Activated naive CD8-positive, alpha-beta T cell treated with anti-CD3 and anti-CD28 coated beads for 36 hours (primary cell): Measurements from ENCODE around the gene CHDH. TPM values are rescaled to one million over a fixed set of nuclear protein-coding genes. Genes with fewer than 3 reads are reported as not detected.

ENCODE experiments used
- DNase-seq: peaks from one replicate; pipeline ENCODE4 v3.0.0; 2021
- H3K27ac Mint-ChIP-seq: one replicate; pipeline ENCODE4 v1.8.0; 2022; ENCODE audit warnings: mild to moderate bottlenecking, moderate library complexity, mixed read lengths
- H3K27me3 Mint-ChIP-seq: one replicate; pipeline ENCODE4 v1.8.0; 2022; ENCODE audit warnings: mild to moderate bottlenecking, mixed read lengths
- H3K36me3 Mint-ChIP-seq: one replicate; pipeline ENCODE4 v1.8.0; 2021; ENCODE audit warnings: mild to moderate bottlenecking, mixed read lengths
- H3K4me1 Mint-ChIP-seq: one replicate; pipeline ENCODE4 v1.8.0; 2021; ENCODE audit warnings: mixed read lengths
- H3K4me3 Mint-ChIP-seq: one replicate; pipeline ENCODE4 v1.8.0; 2022; ENCODE audit warnings: mild to moderate bottlenecking, moderate library complexity, mixed read lengths
- H3K9me3 Mint-ChIP-seq: one replicate; pipeline ENCODE4 v1.8.0; 2022; ENCODE audit warnings: mixed read lengths
- total RNA-seq, 2 experiments: library from RNA; stranded (reverse); gene quantifications; one replicate each; pipeline ENCODE4 v1.2.3, GENCODE V29; 2021

Gene CHDH, protein sequence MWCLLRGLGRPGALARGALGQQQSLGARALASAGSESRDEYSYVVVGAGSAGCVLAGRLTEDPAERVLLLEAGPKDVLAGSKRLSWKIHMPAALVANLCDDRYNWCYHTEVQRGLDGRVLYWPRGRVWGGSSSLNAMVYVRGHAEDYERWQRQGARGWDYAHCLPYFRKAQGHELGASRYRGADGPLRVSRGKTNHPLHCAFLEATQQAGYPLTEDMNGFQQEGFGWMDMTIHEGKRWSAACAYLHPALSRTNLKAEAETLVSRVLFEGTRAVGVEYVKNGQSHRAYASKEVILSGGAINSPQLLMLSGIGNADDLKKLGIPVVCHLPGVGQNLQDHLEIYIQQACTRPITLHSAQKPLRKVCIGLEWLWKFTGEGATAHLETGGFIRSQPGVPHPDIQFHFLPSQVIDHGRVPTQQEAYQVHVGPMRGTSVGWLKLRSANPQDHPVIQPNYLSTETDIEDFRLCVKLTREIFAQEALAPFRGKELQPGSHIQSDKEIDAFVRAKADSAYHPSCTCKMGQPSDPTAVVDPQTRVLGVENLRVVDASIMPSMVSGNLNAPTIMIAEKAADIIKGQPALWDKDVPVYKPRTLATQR
- under 1 TPM; 0.08 to 0.10 TPM for total RNA-seq

DNA sequence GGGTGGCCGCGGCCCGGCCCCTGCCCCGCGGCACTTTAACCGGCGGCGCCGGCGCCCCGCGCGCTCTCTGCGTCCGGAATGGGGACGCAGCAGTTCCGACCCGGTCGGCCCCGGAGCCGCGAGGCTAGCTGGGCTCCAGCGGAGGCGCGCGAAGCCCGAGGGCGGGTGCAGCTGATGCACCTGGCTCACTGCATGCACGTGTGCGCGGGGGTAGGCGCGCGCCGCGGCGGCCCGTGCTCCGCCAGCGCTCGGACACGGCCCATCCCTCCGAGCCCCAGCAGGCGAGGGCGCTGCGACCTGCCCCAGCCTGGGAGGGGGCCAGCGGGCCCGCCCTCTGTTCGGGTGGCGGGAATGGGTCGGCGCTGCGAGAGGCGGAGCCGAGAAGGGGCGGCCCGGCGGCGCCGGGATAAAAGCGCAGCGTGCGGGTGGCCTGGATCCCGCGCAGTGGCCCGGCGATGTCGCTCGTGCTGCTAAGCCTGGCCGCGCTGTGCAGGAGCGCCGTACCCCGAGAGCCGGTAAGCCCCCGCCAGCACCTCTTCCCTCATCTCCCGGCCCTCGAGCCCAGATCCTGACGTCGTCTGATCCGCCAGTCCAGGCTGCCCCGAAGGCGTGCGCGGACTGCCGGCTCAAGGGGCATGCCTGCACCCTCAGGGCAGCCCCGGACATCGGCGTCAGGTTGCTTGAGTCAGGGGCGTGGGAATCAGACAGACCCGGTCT, at the start of gene CHDH, which contains the start of gene IL17RB:
TSS of gene CHDH (minus strand) at position 286 of the 717 bp plus-strand sequence. CDS start 22,411 bp downstream, outside the sequence.
TSS of gene IL17RB (plus strand) at position 435 of the 717 bp plus-strand sequence. CDS start at position 456, 21 bp downstream.
- H3K27me3 Mint-ChIP-seq: peaks cover 58% of the 10 kb centered on the region
- DNase-seq: peak; percentile 28
- no peaks in the 10 kb centered on the region for H3K9me3 Mint-ChIP-seq
- H3K36me3 Mint-ChIP-seq: no peaks in the 10 kb centered on the region
- peak within 1 kb of the TSS; percentile 57 for H3K4me3 Mint-ChIP-seq
- H3K27ac Mint-ChIP-seq: no peak within 1 kb of the TSS
- H3K4me1 Mint-ChIP-seq: no peaks in the 10 kb centered on the region

DNA sequence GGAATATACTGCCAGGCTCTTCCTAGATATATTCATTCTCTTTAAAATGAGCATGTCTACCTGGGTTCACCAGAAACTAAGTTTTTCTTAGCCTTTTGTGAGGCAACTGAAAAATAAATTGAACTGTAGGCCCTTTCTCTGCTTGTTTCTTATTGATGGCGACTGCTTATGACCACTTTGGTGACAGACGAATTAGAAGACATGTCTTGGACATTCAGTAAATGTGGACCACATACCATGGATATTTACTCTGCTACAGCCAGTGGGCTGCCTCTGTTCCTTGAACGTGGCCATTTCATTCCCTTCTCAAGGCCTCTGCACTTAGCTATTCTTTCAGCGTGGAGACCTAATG, 46.0 kb upstream of the CHDH start:
- H3K27ac Mint-ChIP-seq: peak overlapping the region; percentile 97
- H3K4me3 Mint-ChIP-seq: peak overlapping the region; percentile 91
- H3K4me1 Mint-ChIP-seq: peaks cover 35% of the 10 kb centered on the region
- no peak for DNase-seq
- peaks cover 11% of the 10 kb centered on the region for H3K27me3 Mint-ChIP-seq
- peaks cover 42% of the 10 kb centered on the region for H3K36me3 Mint-ChIP-seq
- H3K9me3 Mint-ChIP-seq: peaks cover 5% of the 10 kb centered on the region

DNA sequence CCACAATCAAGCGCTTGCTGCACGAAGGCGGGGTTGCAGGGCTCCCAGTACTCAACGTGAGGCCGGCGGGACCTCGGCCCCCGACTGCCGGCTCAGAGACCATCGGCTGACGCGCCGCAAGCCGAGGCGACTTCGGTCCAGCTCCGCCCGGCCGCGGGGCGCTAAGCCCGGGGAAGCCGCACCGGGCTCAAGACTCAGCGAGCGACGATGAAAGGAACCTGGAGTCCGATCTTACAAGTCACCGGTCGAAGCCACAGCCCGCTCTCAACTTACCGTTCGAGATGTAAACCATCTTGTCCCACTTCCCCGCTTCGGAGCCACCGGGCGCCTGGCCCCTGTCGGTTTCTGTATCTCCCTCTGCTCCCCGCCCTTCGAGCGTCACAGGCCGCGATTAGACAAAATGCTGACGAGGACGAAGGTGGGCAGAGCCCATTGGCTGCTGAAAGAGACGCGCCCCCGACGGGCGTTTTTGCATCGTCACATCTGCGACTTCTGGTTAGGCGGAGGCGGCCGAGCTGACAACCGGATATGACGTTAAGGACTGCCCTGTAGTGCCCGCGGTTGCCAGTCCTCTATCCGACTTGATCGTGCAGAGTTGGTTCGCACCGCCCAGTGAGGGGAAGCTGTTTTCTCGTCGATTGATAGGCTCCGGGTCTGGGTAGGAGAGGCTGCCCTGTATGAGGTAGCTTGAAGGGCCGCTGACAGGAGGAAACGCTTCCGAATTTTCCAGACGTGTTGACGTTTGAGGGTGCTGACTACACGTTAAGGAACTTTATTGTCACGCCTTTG, 45.5 kb upstream of the CHDH start, which contains the start of gene SELENOK:
TSS of gene SELENOK (minus strand) at position 363 of the 789 bp plus-strand sequence.
- H3K4me1 Mint-ChIP-seq: peaks cover 41% of the 10 kb centered on the region
- peak within 1 kb of the TSS; percentile 91 for H3K4me3 Mint-ChIP-seq
- H3K27ac Mint-ChIP-seq: peak within 1 kb of the TSS; percentile 97
- peaks cover 5% of the 10 kb centered on the region for H3K9me3 Mint-ChIP-seq
- peak; percentile 95 for DNase-seq
- peaks cover 6% of the 10 kb centered on the region for H3K27me3 Mint-ChIP-seq
- peaks cover 46% of the 10 kb centered on the region for H3K36me3 Mint-ChIP-seq

DNA sequence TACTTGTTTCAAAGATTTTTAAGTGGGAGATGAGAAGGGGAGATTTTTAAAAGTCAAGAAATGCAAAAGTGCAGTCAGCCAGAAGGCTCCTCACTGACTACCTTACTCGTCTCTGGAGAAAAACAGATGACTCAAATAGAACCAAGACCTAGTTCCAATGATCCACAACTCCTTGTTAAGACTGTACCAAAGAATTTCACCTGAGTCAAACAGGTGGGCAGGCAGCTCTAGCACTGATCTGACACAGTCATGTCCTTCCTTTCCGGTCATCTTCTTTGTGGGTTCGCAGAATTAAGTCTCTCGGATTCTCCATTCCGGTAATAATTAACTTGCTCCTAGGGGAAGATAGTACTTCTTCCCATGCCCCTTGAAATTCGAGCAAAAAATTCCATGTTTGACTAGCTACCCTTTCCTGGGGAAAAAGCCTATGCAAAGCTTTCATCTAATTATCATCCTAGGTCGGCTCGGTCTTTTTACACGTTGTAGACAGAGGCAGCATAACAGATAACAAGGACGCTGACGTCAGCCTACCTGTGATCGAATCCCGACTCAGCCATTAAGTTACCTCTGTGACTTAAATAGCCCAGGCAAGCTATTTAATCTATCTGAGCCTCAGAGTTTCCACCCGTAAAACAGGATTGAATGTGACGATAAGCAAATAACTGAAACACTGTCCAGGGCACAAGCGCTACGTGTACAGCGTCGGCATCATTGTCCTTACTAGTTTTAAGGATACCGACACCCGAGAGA, 44.7 kb upstream of the CHDH start:
- peak overlapping the region; percentile 91 for H3K4me3 Mint-ChIP-seq
- peak overlapping the region; percentile 97 for H3K27ac Mint-ChIP-seq
- H3K36me3 Mint-ChIP-seq: peaks cover 50% of the 10 kb centered on the region
- DNase-seq: peak; percentile 31
- peaks cover 5% of the 10 kb centered on the region for H3K9me3 Mint-ChIP-seq
- H3K4me1 Mint-ChIP-seq: peaks cover 42% of the 10 kb centered on the region
- H3K27me3 Mint-ChIP-seq: peaks cover 6% of the 10 kb centered on the region

DNA sequence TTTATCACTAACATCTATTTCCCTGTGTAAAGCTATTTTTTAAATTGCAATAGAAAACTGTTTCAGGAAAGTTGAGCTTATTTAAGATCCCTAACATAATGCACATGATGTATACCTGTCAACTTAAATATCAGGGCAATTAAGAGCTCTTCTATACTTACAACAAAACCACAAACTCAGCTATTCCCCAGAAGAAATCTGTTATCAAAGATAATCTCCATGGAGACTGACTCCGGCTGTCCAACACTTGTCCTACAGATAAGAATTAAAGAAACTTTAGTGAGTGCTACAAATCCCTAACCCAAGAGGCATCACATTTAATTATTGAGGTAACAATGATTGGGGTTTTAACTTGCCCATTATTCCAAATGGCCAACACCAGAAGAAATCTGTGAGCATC, 42.0 kb upstream of the CHDH start:
- Mint-ChIP-seq H3K4me3 (no peak overlapping the region), H3K36me3 (peaks cover 53% of the 10 kb centered on the region), H3K9me3 (peaks cover 4% of the 10 kb centered on the region), H3K27ac (no peak overlapping the region), H3K4me1 (peaks cover 43% of the 10 kb centered on the region), H3K27me3 (peaks cover 4% of the 10 kb centered on the region)
- no peak for DNase-seq

DNA sequence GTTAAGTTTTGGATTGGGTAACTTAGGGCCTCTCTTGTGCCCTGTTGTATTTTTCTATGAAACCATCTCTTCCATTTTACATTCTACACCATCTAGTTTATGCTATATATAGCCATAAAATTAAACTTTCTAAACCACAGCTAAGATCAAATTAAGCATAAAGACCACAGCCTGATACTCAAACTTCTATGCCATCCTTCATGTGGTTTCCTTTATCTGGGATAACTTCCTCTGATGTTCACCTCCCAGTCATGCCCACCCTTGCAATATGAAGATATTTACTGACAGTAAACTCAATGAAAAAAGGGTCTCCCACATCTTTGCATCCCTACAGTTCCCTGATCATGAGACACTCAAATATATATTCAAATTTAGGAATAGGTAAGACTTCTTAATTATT, 41.2 kb upstream of the CHDH start:
- H3K4me3 Mint-ChIP-seq: peak overlapping the region; percentile 10
- H3K36me3 Mint-ChIP-seq: peaks cover 48% of the 10 kb centered on the region
- peaks cover 42% of the 10 kb centered on the region for H3K4me1 Mint-ChIP-seq
- no peak for DNase-seq
- H3K27me3 Mint-ChIP-seq: no peaks in the 10 kb centered on the region
- peak overlapping the region; percentile 72 for H3K27ac Mint-ChIP-seq
- H3K9me3 Mint-ChIP-seq: no peaks in the 10 kb centered on the region

DNA sequence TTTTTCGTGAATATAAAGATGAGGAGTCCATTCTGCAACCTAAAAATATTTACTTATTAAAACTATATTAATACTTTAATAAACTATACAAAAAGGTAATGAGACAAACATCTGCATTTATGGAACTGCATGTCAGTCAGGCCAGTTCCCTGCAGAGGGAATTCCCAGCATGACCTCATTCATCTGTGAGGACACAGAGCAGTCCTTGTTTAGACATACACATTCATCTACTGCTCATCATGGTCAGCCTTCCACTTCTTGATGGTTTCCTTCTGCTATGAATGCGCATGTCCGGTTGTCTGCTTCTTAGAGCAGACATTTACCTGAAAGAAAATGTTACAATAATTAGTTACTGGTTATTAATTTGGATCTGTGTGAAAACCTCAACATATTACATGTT, 39.0 kb upstream of the CHDH start:
- DNase-seq: no peak
- H3K4me3 Mint-ChIP-seq: no peak overlapping the region
- no peak overlapping the region for H3K27ac Mint-ChIP-seq
- H3K4me1 Mint-ChIP-seq: peaks cover 37% of the 10 kb centered on the region
- peaks cover 39% of the 10 kb centered on the region for H3K36me3 Mint-ChIP-seq
- H3K9me3 Mint-ChIP-seq: no peaks in the 10 kb centered on the region
- no peaks in the 10 kb centered on the region for H3K27me3 Mint-ChIP-seq

- DNase-seq: no peak
- Mint-ChIP-seq H3K9me3 (no peaks in the 10 kb centered on the region), H3K4me1 (peaks cover 36% of the 10 kb centered on the region), H3K36me3 (peaks cover 38% of the 10 kb centered on the region), H3K27ac (no peak overlapping the region), H3K4me3 (no peak overlapping the region), H3K27me3 (no peaks in the 10 kb centered on the region)
Measured at GRCh38 chr3:53884623-53885022, 38.4 kb upstream of the CHDH start.

DNA sequence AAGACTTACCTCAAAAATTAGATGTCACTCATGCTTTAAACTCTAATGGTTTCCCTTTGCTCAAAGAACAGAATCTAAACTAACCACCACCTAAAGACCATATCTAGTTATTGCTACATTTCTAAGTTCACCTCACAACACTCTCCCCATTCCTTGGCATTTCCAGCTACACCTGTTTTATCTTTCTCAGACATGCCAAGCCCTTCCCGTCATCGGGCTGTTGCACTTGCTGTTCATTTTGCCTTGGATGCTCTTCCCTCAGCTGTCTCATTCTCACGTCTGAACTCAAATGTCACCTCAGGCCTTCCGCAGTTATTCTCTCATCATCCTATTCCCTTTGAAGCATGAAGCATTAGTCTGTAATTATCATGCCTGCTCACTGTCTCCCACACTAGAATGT, 36.8 kb upstream of the CHDH start:
- no peak for DNase-seq
- peaks cover 33% of the 10 kb centered on the region for H3K36me3 Mint-ChIP-seq
- H3K4me3 Mint-ChIP-seq: no peak overlapping the region
- no peak overlapping the region for H3K27ac Mint-ChIP-seq
- H3K9me3 Mint-ChIP-seq: no peaks in the 10 kb centered on the region
- peaks cover 27% of the 10 kb centered on the region for H3K4me1 Mint-ChIP-seq
- no peaks in the 10 kb centered on the region for H3K27me3 Mint-ChIP-seq

DNA sequence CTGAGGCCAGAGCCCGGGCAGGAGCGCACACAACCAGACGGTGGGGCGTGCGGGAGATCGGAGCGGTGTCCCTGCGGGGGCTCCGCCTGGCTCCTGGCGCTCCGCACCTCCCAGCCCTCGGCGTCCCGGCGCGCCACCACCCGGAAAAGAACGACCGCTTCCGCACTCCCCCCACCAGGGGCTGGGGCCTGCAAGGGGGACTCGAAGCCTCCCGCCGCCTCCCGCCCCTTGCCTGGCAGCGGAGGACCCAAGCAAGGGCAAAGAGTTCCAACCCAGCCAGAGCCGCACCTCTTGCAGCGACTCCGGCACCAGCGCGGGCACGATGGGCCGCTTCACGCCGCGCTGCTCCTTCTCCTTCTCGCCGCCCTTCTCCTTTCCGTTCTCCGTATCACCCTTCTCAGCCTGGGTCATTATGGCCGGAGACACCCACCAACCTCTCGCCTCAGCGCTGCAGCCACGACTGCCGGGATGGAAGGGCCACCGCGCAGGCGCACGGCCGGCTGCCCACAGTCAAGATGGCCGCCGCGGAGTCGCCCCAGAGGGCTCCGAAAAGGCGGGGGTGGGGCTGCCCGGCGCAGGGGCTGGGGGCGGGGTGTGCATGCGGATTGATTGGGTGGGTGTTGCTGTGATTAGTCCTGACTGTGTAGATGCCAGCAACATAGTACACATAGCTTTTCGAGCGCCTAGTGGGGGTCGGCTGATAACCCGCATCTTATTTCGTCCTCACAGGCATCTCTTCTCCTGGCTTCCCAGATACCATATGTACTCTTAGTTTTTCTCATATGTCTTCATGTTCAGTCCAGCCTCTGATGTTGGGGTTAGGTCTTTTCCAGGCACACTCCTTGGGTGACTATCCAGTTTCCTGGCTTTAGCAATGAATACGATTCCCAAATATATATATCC, 35.7 kb upstream of the CHDH start, which contains the start of gene ACTR8:
TSS of gene ACTR8 (minus strand) at position 462 of the 903 bp plus-strand sequence. CDS start at position 411, 51 bp downstream.
- H3K4me1 Mint-ChIP-seq: peaks cover 16% of the 10 kb centered on the region

DNA sequence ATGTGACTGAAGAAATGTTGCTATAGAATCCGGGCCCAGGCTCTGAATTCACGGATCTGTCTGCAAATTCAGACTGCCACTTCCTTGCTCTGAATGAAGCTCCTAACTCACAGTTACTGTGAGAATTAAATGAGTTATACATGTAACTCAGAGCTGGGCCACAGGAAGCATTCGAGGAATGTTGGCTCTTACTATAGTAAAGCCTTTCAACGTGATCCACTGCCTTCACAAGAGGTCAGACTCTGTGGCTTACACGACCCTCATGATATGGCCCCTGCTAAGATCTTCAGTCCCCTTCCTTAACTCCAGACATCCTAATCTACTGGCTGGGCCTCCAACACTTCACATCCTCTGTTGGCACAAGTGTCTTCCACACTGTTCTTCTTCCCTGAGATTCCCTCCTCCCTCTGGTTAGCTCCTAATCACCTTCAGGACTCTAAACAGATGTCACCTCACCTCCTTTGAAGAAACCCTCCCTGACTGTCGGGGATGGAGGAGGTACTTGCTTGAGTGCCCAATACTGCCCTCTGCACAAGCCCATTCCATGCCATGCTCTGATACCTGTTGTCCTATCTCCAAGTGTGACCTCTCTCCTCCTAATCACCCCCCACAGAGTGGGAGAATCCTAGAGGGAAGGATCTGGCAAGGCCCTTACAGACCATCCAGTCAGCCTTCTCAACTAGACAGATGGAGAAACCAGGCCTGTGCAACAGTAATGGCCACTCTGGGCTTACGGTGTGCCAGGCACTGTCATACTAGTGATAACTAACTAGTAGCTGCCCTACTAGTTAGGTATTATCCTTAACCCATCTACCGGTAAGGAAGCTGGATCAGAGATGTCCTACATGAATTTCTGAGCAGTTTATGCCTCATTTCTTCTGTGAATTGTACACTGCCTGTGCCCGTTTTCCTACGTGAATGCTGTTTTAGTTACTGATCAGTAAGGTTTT, 34.5 kb upstream of the CHDH start:
- Mint-ChIP-seq H3K36me3 (peaks cover 28% of the 10 kb centered on the region), H3K27ac (peak overlapping the region; percentile 94)

More for the DNA sequence above, 35.7 kb upstream of the CHDH start, which contains the start of gene ACTR8:
- H3K9me3 Mint-ChIP-seq: no peaks in the 10 kb centered on the region
- peak within 1 kb of the TSS; percentile 99 for H3K4me3 Mint-ChIP-seq
- H3K36me3 Mint-ChIP-seq: peaks cover 32% of the 10 kb centered on the region
- peak within 1 kb of the TSS; percentile 94 for H3K27ac Mint-ChIP-seq
- peak; percentile 89 for DNase-seq
- no peaks in the 10 kb centered on the region for H3K27me3 Mint-ChIP-seq

More for the DNA sequence above, 34.5 kb upstream of the CHDH start:
- peaks cover 11% of the 10 kb centered on the region for H3K4me1 Mint-ChIP-seq
- DNase-seq: no peak
- H3K27me3 Mint-ChIP-seq: no peaks in the 10 kb centered on the region
- H3K4me3 Mint-ChIP-seq: peak overlapping the region; percentile 99
- H3K9me3 Mint-ChIP-seq: no peaks in the 10 kb centered on the region
